Psoas muscle (tissue), 8 donors: ENCODE measurements around the gene FBXL7. TPM values are rescaled to one million over a fixed set of nuclear protein-coding genes. Genes with fewer than 3 reads are reported as not detected.

ENCODE experiments used
- ATAC-seq, 4 donors: fragments of 200-7000 bp; cut with Tn5 transposase; one replicate each; pipeline ENCODE4 v1.9.1; 2020; ENCODE audit warnings: moderate library complexity in 3 of 4, mild to moderate bottlenecking in 2 of 4
- DNase-seq, 2 donors: peaks; one replicate each; pipeline ENCODE4 v3.0.0-alpha.2; 2020
- H3K27ac ChIP-seq: fragments of 200-600 bp; one replicate; pipeline ENCODE4 v1.8.0; 2022
- H3K27me3 ChIP-seq, 3 donors: fragments of 200-600 bp in 1 of 3; one replicate each; pipeline versions ENCODE4 v1.6.1 to v1.8.0; 2013 to 2022; ENCODE audit warnings: low read length in 2 of 3, mild to moderate bottlenecking in 2 of 3, moderate library complexity in 1 of 3; ENCODE audit not compliant: insufficient read depth in 3 of 3
- H3K36me3 ChIP-seq, 2 donors: fragments of 200-600 bp in 1 of 2; one replicate each; pipeline versions ENCODE4 v1.6.1 to v1.8.0; 2013 to 2022; ENCODE audit warnings: low read depth in 1 of 2, mild to moderate bottlenecking in 1 of 2, moderate library complexity in 1 of 2; ENCODE audit not compliant: insufficient read depth in 1 of 2
- H3K4me1 ChIP-seq: fragments of 200-600 bp; one replicate; pipeline ENCODE4 v1.8.0; 2022
- H3K4me3 ChIP-seq: fragments of 200-600 bp; one replicate; pipeline ENCODE4 v1.8.0; 2022; ENCODE audit warnings: mild to moderate bottlenecking
- H3K9me3 ChIP-seq: fragments of 200-600 bp; one replicate; pipeline ENCODE4 v1.8.0; 2022
- CTCF ChIP-seq: fragments of 200-600 bp; IDR thresholded peaks from one replicate; pipeline ENCODE4 v1.8.0; 2022; ENCODE audit warnings: antibody characterized with exemption
- WGBS, 3 donors: extraction: QIAGEN DNeasy Blood & Tissue Kit; methylation state at CpG; one replicate each; pipeline versions ENCODE4 v1.1.6 to v1.1.7; 2013; 5-methylcytosine and 5-hydroxymethylcytosine counted together
- intact Hi-C, 2 donors: fragments of 100-400 bp; cut with DNase I; formaldehyde crosslinking; loops; one replicate each; pipeline versions ENCODE4 v1.11.0 to v1.14.2; 2022
- polyA plus RNA-seq, 3 donors: library from polyadenylated mRNA; stranded (reverse); fragments of 200-250 nt; gene quantifications; one replicate each; pipeline ENCODE4 v1.2.3, GENCODE V29; 2013
- total RNA-seq, 4 donors: library from RNA; stranded (reverse); fragmentation: NEBNext Ultra II Directional in 2 of 4; extraction: Animal tissue kit (Norgen Biotek cat#: 25700) in 2 of 4; gene quantifications; one replicate each; pipeline versions ENCODE4 v1.2.1 to v1.2.4, GENCODE V29; 2021 to 2023
- donor health status: healthy with polysubstance abuse.
- donor health status: DM: no; HTN: no; CAD: no; lungs with moderate emphysema.
- donor health status: Bipolar disorder and iron deficiency.
- donor health status: healthy.
- donor health status: DM: yes; HTN: yes; CAD: no.
- donor health status: DM: no; HTN: no; CAD: no.
- donor health status: DM: no; HTN: no; CAD: no.
- donor health status: DM: yes; HTN: yes; CAD: no.

The FBXL7 gene
- total and polyA plus RNA-seq, 7 donors: 1.6 to 7.5 (median 2.6) TPM

- no peaks in the 10 kb centered on the region for H3K36me3 ChIP-seq
- H3K4me3 ChIP-seq: no peak overlapping the region
- TF ChIP-seq CTCF: no peak
- H3K4me1 ChIP-seq: no peaks in the 10 kb centered on the region
- H3K27me3 ChIP-seq: no peaks in the 10 kb centered on the region
- H3K9me3 ChIP-seq: peaks cover 4% of the 10 kb centered on the region
- intact Hi-C loops: no loop called here
- H3K27ac ChIP-seq: no peak overlapping the region
- DNase-seq: no peak
- ATAC-seq: no peak
These were observed 25.7 kb upstream of the FBXL7 start for GRCh38 chr5:15474143-15474719.

- WGBS, 3 donors: 71 to 81% (median 78%) methylated on average over 7 of the region's 7 CpGs
- no peaks in the 10 kb centered on the region for H3K36me3 ChIP-seq
- H3K4me1 ChIP-seq: no peaks in the 10 kb centered on the region
- no peak for ATAC-seq
- no peak overlapping the region for H3K27ac ChIP-seq
- intact Hi-C loops: no loop called here
- DNase-seq: no peak
- no peaks in the 10 kb centered on the region for H3K27me3 ChIP-seq
- TF ChIP-seq CTCF: no peak
- no peak overlapping the region for H3K4me3 ChIP-seq
- no peaks in the 10 kb centered on the region for H3K9me3 ChIP-seq
These were observed 24.6 kb upstream of the FBXL7 start for GRCh38 chr5:15475367-15475766.

GRCh38 chr5:15476977-15477376, 23.0 kb upstream of the FBXL7 start:
- H3K4me1 ChIP-seq: no peaks in the 10 kb centered on the region
- H3K27me3 ChIP-seq: no peaks in the 10 kb centered on the region
- DNase-seq: no peak
- H3K27ac ChIP-seq: no peak overlapping the region
- no peaks in the 10 kb centered on the region for H3K9me3 ChIP-seq
- no peak overlapping the region for H3K4me3 ChIP-seq
- H3K36me3 ChIP-seq: no peaks in the 10 kb centered on the region
- WGBS, 3 donors: 85 to 93% (median 89%) methylated on average over 3 of the region's 3 CpGs
- ATAC-seq: no peak
- no peak for TF ChIP-seq CTCF
- intact Hi-C loops: no loop called here

GRCh38 chr5:15480436-15480835, 19.5 kb upstream of the FBXL7 start:
- Histone ChIP-seq H3K36me3 (no peaks in the 10 kb centered on the region), H3K27me3 (no peaks in the 10 kb centered on the region), H3K27ac (no peak overlapping the region), H3K4me1 (no peaks in the 10 kb centered on the region), H3K4me3 (no peak overlapping the region), H3K9me3 (no peaks in the 10 kb centered on the region)
- intact Hi-C loops: no loop called here
- TF ChIP-seq CTCF: no peak
- DNase-seq (no peak), ATAC-seq (no peak)
- 81 to 84% (median 82%) methylated on average over 2 of the region's 2 CpGs for WGBS, 3 donors
